ENCODE results near the gene IRX3. TPM values are rescaled to one million over a fixed set of nuclear protein-coding genes. Genes with fewer than 3 reads are reported as not detected.
"Not testable (repeated sequence)": the region's sequence is repeated elsewhere in the genome, so short reads cannot be mapped to it uniquely, and the experiment has no call there.

IRX3 gene
- total RNA-seq, 1 donor from 2014 or later, result 1.4 TPM

DNA sequence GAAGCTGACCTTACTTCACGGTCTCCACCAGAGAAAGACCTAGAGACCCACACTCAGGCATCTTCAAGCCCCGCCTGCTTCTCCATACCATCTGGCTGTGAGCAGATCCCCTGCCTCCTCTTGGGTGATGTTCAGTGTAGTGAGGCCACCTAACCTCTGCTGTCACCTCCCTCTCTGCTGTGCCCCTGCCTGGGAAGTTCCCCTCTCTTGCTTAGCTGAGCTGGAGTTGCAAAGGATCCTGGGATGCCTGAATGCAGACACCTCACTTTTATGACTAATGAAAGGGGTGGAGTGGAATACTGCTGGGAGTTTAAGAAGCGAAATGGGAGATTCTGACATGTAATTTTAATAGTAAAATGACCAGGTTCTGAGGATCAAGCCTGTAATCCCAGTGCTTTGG, 5.8 kb downstream of the IRX3 start:
- ATAC-seq (no peak), DNase-seq (ENCODE audit: low spot score) (no peak)

GRCh38 chr16:54277845-54278703, 8.5 kb downstream of the IRX3 start:
- DNase-seq (ENCODE audit: low spot score) (no peak), ATAC-seq (no peak)

DNA sequence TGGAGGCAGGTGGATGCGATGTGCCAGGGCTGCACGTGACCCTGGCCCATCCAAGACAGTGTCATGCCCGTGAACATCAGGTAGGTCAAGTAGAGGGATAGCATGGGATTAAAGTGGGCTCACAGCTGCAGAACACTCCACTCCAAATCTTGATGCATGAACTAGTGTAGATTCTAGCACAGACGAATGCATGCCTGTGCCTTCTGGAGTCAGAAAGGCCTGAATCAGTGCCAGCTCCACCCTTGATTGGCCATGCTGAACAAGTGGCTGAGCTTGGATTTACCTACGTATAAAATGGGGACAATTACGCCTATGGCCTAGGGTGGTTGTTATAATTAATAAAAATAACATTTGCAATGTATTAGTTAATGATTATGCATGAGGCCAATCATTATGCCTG, 10.6 kb downstream of the IRX3 start:
- no peak for ATAC-seq

DNA sequence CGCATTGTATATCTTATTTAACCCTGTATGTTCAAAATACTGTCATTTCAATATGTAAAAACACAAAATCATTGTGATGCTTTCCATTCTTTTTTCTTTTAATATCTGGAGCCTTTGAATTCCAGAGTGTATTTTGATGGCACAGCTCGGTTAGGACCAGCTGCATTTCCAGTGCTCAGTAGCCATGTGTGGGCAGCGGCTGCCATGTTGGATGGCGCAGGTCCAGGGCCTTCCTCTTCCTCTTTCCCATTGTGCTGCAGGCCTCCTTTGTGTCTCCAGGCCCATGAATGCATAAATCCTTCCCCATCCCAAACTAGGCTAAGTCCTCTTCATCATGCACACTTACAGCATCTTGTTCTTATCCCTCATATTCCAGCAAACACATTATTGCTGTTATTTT, 13.0 kb downstream of the IRX3 start:
- DNase-seq (ENCODE audit: low spot score), result no peak
- ATAC-seq, result no peak

More for the DNA sequence above, 10.6 kb downstream of the IRX3 start:
- no peak for DNase-seq (ENCODE audit: low spot score)

DNA sequence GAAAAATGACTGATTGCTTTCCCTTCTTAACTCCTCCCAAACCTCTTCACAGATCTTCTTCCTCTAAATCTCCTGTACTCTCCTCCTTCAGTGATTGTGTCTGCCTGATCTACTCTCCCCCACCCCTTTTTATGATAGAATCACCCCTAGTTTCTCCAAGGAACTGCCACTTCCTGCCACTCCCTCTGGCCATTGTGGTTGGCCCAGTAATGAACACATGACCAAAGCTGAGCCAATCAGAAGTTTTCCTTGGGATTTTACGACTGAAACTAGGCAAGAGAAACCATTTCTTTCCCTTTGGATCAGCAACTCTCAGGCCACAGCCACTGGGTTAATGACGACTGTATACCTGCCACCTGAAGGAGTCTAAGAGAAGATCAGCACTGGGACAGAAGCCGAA, 15.9 kb downstream of the IRX3 start:
- DNase-seq (ENCODE audit: low spot score) (no peak), ATAC-seq (no peak)

- DNase-seq (ENCODE audit: low spot score) (no peak), ATAC-seq (no peak)
Measured at GRCh38 chr16:54269461-54269860, 17.1 kb downstream of the IRX3 start.

GRCh38 chr16:54268766-54269165, 17.8 kb downstream of the IRX3 start:
- no peak for DNase-seq (ENCODE audit: low spot score)
- peak; percentile 9 for ATAC-seq

DNA sequence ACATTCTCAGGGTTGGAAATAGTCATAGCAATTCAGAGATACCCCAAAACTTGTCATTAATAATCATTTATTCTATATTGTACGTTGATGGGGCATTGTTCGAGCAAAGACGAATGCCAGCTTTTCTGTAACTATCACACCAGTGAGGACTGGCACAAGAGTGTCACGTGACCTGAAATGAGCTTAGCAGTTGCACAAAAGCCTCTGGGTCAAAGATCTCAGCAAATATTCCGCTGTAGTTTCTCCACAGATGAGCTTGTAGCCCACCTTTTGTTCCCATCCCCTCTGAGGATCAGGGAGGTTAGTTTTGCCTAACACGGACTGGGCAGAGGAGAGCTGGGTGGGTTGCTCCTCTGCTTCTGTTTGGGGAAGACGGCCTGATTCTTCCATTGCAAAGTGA, 18.2 kb downstream of the IRX3 start:
- DNase-seq (ENCODE audit: low spot score) (no peak), ATAC-seq (peak; percentile 64)

DNA sequence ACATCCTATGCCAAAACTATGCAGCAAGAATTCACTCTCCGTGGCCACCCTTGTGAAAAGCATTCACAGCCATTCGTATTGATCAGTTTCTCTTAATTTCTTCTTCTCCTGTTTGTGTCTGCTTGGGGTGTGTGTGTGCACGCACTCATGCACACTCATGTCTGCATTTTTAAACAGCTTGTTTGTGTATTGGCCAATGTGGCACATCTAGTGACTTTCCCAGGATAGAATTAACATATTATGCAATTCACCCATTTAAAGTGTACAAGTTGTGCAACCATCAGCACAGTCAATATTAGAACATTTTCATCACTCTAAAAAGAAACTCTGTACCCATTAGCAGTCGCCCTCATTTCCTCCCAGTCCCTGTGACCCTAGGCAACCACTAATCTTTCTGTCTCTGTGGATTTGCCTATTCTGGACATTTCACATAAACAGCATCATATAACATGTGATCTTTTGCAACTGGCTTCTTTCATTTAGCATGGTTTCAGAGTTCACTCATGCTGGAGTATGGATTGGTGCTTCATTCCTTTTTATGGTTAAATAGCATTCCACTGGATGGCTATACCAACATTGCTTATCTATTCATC, 20.1 kb downstream of the IRX3 start:
- DNase-seq (ENCODE audit: low spot score), result peak; percentile 62
- ATAC-seq, result peak; percentile 90

DNA sequence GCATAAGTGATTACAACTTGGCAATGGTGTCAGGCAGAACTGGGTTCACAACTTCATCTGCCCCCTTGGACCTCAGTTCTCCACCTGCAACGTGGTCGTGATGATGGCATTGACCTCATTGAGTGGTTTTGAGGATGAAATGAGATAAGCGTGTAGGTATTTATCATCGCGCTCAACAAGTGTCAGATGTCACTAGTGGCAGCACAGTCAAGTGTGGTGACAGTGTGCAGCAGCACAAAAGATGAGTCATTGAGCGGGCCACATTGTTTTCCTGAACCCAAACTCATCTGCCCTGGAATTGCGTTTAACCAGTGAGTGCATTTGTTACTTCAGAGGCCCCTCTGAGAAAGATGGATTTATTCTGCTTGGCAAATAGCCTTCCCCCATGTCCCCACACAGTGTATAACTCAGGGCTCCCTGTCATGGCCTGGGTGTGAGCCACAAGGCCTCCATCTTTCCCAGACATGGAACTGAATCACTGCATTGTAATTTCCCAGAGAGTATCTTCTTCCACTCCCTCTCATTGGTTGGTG, 20.9 kb downstream of the IRX3 start:
- ATAC-seq, result no peak
- DNase-seq (ENCODE audit: low spot score), result no peak

GRCh38 chr16:54253118-54253517, 33.5 kb downstream of the IRX3 start:
- no peak for ATAC-seq
- DNase-seq (ENCODE audit: low spot score), result peak; percentile 12

GRCh38 chr16:54248863-54249710, 37.5 kb downstream of the IRX3 start:
- DNase-seq (ENCODE audit: low spot score) (no peak), ATAC-seq (no peak)

DNA sequence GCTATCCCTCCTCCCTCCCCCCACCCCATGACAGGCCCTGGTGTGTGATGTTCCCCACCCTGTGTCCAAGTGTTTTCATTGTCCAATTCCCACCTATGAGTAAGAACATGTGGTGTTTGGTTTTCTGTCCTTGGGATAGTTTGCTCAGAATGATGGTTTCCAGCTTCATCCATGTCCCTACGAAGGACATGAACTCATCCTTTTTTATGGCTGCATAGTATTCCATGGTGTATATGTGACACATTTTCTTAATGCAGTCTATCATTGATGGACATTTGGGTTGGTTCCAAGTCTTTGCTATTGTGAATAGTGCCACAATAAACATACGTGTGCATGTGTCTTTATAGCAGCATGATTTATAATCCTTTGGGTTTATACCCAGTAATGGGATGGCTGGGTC, 38.9 kb downstream of the IRX3 start:
- ATAC-seq; DNase-seq (ENCODE audit: low spot score): not testable (repeated sequence)

- ATAC-seq (no peak), DNase-seq (ENCODE audit: low spot score) (peak; percentile 22)
Measured at GRCh38 chr16:54246454-54246821, 40.1 kb downstream of the IRX3 start.

- peak; percentile 0 for DNase-seq (ENCODE audit: low spot score)
- ATAC-seq, result no peak
Measured at GRCh38 chr16:54245788-54246453, 40.7 kb downstream of the IRX3 start.

DNA sequence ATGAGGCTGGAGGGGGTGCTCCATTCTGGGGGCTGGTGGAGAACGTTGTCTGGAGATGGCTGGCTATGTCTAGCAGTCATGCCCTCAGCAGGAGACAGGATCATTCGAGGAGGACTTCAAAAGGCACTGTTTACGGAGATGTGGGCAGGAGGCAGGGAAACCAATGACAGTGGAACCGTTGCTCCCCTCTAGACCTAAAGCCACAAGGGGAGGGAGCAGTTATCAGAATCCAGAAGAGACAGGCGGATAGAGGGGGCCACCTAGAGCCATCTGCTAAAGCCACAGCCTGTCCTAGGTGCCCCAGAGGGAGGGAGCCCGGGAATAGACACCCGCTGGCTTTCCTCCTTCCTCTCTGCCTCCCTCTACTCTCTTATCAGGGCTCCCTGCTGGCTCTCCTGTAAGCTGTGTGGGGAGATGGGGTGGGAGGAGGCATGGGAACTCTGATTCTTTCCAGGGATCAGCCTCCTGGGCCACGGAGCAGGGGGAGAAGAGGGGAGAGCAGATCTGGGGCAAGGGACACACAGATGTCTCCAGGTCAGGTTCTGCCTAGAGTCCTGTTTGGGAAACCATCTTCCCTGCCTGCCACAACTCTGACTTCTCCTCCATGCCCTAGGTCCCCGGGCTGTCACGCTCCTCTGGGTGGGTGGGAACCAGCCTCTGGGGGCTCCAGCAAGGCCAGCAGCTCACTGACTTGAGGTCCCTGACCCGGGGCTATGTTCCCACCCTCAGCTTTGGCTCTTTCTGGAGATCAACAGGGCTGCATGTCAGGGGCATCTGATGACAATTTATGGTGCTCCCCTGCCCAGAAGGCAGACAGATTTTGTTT, 42.3 kb downstream of the IRX3 start:
- ATAC-seq, result no peak
- peak; percentile 23 for DNase-seq (ENCODE audit: low spot score)

DNA sequence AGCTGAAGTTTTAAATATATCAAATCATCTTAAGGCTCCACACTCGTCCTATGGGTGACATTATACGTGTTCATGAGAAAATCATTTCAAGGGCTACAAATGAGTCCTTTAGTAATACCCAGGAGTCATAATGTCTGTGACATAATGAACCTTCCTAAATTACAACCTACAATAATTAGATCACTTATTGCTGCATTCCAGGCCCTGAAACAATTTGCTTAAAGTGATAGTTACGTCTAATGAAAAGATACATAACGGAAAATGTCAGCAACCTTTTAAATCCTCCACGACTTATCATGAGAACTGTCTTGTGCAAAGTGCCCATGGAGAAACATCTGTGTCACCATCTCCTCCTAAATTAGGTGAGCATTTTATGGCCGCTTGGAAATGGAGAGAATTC, 43.4 kb downstream of the IRX3 start:
- DNase-seq (ENCODE audit: low spot score), result no peak
- no peak for ATAC-seq

DNA sequence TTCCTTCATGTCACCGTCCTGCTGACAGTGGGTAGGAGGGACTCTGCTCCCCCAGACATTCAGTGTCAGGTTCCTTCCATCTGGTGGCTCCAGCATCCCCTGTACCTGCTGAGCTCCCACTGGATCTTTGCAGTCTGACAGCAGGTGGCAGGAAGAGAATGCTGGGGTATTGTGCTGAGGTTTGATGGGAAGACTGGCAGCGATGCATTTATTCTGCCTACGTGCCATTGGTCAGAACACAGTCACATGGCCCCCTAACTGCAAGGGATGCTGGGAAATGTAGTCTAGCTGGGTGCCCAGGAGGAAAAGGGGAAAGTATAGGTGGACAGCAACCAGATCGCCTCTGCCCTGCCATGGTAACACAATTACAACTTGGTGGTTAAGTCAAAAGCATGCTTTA, 44.4 kb downstream of the IRX3 start:
- DNase-seq (ENCODE audit: low spot score) (peak; percentile 24), ATAC-seq (peak; percentile 51)

DNA sequence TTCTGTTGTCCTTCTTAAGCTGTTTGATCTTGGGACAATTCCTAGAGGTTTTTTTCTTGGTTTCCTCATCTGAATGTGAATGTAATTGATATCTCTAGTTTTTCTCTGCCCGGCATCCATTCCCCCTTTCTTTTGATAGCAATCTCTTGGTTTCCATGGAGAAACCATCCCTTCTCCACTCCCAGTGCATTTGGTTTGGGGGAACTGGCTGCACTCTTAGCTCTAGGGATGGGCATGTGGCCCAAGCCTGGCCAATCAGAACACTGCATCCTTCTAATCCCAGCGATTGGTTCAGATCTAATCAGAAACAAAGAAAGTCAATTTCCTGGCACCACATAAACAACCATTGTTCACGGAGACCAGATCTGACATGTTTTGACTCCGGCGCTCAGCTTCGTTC, 45.1 kb downstream of the IRX3 start:
- DNase-seq (ENCODE audit: low spot score) (no peak), ATAC-seq (no peak)

Measured in left lobe of liver (tissue), 2 donors.